ENCODE results near the gene MIPOL1.
"Not testable (repeated sequence)": the region's sequence is repeated elsewhere in the genome, so short reads cannot be mapped to it uniquely, and the experiment has no call there.

The MIPOL1 gene

DNA sequence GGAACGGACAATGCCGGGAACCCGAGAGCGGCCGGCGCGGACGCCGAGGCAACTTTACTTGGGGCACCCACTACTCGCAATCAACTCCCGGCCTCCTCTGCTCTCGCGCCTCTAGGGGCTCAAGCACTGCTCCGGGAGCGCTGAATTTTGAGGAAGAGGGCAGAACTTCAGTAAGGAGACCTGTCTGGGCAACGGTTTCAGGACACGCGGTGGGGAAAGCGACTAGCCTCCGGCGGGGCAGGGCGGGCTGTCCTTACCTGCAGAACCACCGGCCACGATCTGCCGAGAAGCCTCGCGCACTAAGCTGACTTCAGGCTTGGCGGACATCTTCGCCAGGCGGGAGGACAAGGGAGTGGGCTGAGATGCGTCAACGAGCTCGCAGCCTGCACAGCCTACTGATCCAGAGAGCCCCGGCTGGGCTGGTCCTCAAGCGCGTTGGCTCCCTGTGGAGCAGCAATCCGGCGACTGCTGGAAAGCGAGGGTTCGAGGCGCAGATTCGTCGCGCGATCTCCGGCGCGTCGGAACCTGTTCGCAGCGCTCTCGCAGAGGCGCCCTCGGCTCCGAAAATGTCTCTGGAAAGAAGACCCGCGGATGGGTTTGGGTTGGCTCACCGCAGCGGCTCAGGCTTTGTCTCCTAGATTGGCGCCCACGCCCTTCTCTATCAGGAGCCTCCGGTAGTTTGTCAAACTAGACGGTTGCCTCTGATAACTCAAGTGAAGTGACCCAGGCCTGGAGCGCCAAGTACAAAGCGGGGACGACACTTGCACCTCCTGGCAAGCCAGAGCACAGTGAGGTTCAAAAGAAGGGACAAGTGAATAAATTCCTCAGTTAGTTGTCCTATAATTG, 25.5 kb upstream of the MIPOL1 start, which contains the start of gene SLC25A21:
Gene SLC25A21, minus strand, starts transcription at position 583 of the 846 bp plus-strand sequence.
- DNase-seq: peak; percentile 74
- TF ChIP-seq, protein P1, sequence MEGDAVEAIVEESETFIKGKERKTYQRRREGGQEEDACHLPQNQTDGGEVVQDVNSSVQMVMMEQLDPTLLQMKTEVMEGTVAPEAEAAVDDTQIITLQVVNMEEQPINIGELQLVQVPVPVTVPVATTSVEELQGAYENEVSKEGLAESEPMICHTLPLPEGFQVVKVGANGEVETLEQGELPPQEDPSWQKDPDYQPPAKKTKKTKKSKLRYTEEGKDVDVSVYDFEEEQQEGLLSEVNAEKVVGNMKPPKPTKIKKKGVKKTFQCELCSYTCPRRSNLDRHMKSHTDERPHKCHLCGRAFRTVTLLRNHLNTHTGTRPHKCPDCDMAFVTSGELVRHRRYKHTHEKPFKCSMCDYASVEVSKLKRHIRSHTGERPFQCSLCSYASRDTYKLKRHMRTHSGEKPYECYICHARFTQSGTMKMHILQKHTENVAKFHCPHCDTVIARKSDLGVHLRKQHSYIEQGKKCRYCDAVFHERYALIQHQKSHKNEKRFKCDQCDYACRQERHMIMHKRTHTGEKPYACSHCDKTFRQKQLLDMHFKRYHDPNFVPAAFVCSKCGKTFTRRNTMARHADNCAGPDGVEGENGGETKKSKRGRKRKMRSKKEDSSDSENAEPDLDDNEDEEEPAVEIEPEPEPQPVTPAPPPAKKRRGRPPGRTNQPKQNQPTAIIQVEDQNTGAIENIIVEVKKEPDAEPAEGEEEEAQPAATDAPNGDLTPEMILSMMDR (IDR thresholded peaks at IDR 0.05): no peak
- H3K27me3 Mint-ChIP-seq (ENCODE audit: low read depth, poor library complexity): no peaks in the 10 kb centered on the region
- H3K9me3 Mint-ChIP-seq: no peaks in the 10 kb centered on the region
- peak within 1 kb of the TSS; percentile 99 for H3K27ac Mint-ChIP-seq
- H3K4me3 Mint-ChIP-seq: peak within 1 kb of the TSS; percentile 94
- peaks cover 33% of the 10 kb centered on the region for H3K4me1 Mint-ChIP-seq
- no peaks in the 10 kb centered on the region for H3K36me3 Mint-ChIP-seq (ENCODE audit: low read depth)

DNA sequence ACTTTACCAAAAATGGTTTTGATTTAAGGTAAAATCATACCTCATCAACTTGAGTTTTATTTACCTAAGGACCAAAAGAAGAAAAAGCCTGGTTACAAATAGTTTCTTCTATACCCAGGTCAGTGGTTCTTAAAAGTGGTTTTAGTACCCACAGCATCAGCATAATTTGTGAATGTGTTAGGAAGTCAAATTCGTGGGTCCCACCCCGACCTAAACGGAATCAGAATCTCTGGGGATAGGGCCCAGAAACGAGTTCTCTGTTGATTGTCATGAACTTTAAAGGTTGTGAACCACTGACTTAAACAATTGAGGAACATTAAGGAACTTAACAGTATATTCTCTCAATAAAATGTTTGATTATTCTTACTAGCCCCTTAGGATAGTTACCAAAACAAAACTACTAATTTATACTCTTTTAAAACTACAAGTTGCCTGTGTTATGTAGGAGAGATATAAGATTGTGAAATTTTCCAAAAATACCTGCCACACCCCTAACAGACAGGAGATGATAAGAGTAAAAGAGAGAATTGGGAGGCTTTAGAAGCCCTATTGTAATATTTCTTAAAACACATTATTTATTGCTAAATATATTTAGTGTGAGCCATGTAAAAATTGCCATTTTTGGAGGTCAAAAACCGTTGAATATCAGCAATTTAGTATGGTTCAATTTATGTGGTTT, 24.7 kb upstream of the MIPOL1 start:
- H3K27me3 Mint-ChIP-seq (ENCODE audit: low read depth, poor library complexity): peaks cover 3% of the 10 kb centered on the region
- peak overlapping the region; percentile 94 for H3K4me3 Mint-ChIP-seq
- TF ChIP-seq, protein P1 (IDR thresholded peaks at IDR 0.05): no peak
- peaks cover 33% of the 10 kb centered on the region for H3K4me1 Mint-ChIP-seq
- no peak for DNase-seq
- H3K36me3 Mint-ChIP-seq (ENCODE audit: low read depth): no peaks in the 10 kb centered on the region
- H3K9me3 Mint-ChIP-seq: no peaks in the 10 kb centered on the region
- H3K27ac Mint-ChIP-seq: no peak overlapping the region

DNA sequence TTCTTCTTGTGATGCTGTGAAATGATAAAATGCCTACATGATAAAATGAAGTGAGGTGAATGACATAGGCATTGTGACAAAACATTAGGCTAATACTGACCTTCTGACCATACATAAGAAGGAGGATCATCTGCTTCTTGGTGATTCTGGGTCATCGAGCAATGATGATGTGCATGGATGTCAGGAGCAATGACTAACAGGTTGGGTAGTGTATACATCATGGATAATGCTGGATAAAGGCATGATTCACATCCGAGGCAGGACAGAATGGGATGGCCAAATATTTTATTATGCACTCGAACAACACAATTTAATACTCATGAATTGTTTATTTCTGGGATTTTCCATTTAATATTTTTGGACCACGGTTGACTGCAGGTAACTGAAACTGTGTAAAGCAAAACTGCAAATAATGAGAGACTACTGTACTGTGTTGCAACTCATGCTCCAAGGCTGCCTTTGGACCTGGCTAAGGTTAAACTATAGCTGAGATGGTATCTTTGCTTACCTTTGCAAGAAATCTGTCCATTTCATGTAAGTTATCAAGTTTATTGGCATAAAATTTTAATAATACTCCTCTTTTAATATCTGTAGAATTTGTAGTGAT, 17.7 kb upstream of the MIPOL1 start:
- no peak for DNase-seq
- H3K4me3 Mint-ChIP-seq: no peak overlapping the region
- TF ChIP-seq, protein P1 (IDR thresholded peaks at IDR 0.05): no peak
- no peaks in the 10 kb centered on the region for H3K36me3 Mint-ChIP-seq (ENCODE audit: low read depth)
- H3K27ac Mint-ChIP-seq: no peak overlapping the region
- H3K9me3 Mint-ChIP-seq: peaks cover 6% of the 10 kb centered on the region
- peaks cover 3% of the 10 kb centered on the region for H3K27me3 Mint-ChIP-seq (ENCODE audit: low read depth, poor library complexity)
- peaks cover 1% of the 10 kb centered on the region for H3K4me1 Mint-ChIP-seq

DNA sequence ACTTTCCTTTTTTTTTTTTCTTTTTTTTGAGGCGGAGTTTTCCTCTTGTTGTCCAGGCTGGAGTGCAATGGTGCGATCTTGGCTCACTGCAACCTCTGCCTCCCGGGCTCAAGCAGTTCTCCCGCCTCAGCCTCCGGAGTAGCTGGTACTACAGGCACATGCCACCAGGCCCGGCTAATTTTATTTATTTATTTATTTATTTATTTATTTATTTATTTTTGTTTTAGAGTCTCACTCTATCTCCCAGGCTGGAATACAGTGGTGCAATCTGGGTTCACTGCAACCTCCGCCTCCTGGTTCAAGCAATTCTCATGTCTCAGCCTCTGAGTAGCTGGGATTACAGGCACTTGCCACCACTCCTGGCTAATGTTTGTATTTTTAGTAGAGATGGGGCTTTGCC, 16.9 kb upstream of the MIPOL1 start:
- not testable (repeated sequence) for H3K4me3 Mint-ChIP-seq; H3K27me3 Mint-ChIP-seq (ENCODE audit: low read depth, poor library complexity); DNase-seq; H3K4me1 Mint-ChIP-seq; H3K9me3 Mint-ChIP-seq; H3K36me3 Mint-ChIP-seq (ENCODE audit: low read depth); H3K27ac Mint-ChIP-seq

DNA sequence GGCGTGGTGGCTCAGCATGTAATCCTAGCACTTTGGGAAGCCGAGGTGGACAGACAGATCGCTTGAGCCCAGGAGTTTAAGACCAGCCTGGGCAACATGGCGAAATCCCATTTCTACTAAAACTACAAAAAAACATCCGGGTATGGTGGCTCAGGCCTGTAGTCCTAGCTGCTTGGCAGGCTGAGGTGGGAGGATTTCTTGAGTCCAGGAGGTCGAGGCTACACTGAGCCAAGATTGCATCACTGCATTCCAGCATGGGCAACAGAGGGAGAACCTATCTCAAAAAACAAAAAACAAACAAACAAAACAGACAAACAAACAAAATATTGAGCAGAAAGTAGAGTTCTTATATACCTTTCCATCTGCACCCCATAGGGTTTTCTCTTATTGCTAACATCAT, 16.3 kb upstream of the MIPOL1 start:
- Mint-ChIP-seq H3K27ac (no peak overlapping the region), H3K4me3 (no peak overlapping the region), H3K36me3 (ENCODE audit: low read depth) (no peaks in the 10 kb centered on the region), H3K4me1 (no peaks in the 10 kb centered on the region), H3K9me3 (peaks cover 6% of the 10 kb centered on the region), H3K27me3 (ENCODE audit: low read depth, poor library complexity) (peaks cover 6% of the 10 kb centered on the region)
- DNase-seq: no peak
- TF ChIP-seq, protein P1 (IDR thresholded peaks at IDR 0.05): no peak

DNA sequence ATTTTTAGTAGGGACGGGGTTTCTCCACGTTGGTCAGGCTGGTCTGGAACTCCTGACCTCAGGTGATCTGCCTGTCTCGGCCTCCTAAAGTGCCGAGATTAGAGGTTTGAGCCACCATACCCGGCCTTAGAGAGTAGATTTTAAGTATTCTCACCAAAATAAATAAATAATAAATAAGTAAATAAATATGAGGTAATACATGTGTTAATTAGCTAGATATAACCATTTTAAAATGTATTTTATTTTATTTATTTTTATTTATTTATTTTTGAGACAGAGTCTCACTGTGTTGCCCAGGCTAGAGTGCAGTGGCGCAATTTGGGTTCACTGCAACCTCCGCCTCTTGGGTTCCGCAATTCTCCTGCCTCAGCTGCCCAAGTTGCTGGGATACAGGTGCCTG, 13.2 kb upstream of the MIPOL1 start:
- DNase-seq; H3K36me3 Mint-ChIP-seq (ENCODE audit: low read depth); H3K4me1 Mint-ChIP-seq; H3K4me3 Mint-ChIP-seq; H3K27me3 Mint-ChIP-seq (ENCODE audit: low read depth, poor library complexity); H3K27ac Mint-ChIP-seq: not testable (repeated sequence)
- peaks cover 14% of the 10 kb centered on the region for H3K9me3 Mint-ChIP-seq
